ENCODE data around the gene ESPNL. TPM values are rescaled to one million over a fixed set of nuclear protein-coding genes. Genes with fewer than 3 reads are reported as not detected.

Gene ESPNL
- total RNA-seq, 1 experiment from 2014 or later = 1.1 TPM

GRCh38 chr2:238098901-238099713, 1.0 kb upstream of the ESPNL start:
- TF ChIP-seq USF1 (CRISPR knock-in tag; IDR thresholded peaks at IDR 0.05) (no peak), IRF2 (CRISPR knock-in tag; IDR thresholded peaks at IDR 0.05; ENCODE audit: borderline replicate concordance, low read depth) (no peak), SOX15 (CRISPR knock-in tag; IDR thresholded peaks at IDR 0.05) (no peak), GTF2I (CRISPR knock-in tag; conservative IDR thresholded peaks at IDR 0.05) (no peak), SP1 (CRISPR knock-in tag; conservative IDR thresholded peaks at IDR 0.05) (no peak), ZSCAN18 (CRISPR knock-in tag; IDR thresholded peaks at IDR 0.05) (no peak), ZMAT4 (CRISPR knock-in tag; IDR thresholded peaks at IDR 0.05) (no peak), ZNF281 (CRISPR knock-in tag; IDR thresholded peaks at IDR 0.05) (no peak), FOXP1 (CRISPR knock-in tag; IDR thresholded peaks at IDR 0.05; ENCODE audit: borderline replicate concordance) (no peak), GABPB1 (CRISPR knock-in tag; IDR thresholded peaks at IDR 0.05) (no peak), TEAD4 (CRISPR knock-in tag; IDR thresholded peaks at IDR 0.05) (no peak), ZBTB43 (CRISPR knock-in tag; IDR thresholded peaks at IDR 0.05) (no peak), ATF2 (CRISPR knock-in tag; IDR thresholded peaks at IDR 0.05; ENCODE audit: borderline replicate concordance, low read depth) (no peak), ZNF232 (CRISPR knock-in tag; IDR thresholded peaks at IDR 0.05) (no peak), ATF6 (CRISPR knock-in tag; IDR thresholded peaks at IDR 0.05) (no peak), CTCF (IDR thresholded peaks at IDR 0.05) (no peak)
- TF ChIP-seq, protein P1, sequence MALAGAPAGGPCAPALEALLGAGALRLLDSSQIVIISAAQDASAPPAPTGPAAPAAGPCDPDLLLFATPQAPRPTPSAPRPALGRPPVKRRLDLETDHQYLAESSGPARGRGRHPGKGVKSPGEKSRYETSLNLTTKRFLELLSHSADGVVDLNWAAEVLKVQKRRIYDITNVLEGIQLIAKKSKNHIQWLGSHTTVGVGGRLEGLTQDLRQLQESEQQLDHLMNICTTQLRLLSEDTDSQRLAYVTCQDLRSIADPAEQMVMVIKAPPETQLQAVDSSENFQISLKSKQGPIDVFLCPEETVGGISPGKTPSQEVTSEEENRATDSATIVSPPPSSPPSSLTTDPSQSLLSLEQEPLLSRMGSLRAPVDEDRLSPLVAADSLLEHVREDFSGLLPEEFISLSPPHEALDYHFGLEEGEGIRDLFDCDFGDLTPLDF (CRISPR knock-in tag; IDR thresholded peaks at IDR 0.05) = no peak
- peaks cover 8% of the 10 kb centered on the region for H3K36me3 Mint-ChIP-seq
- ChIA-PET CTCF (interaction anchor here (0.8 to 2.0 kb wide), 4 partner anchors 7 to 41 kb away, joined by 4 to 12 read pairs (median 7); no protein-coding TSS in a partner anchor), POLR2A (interaction anchor here (1.0 to 2.2 kb wide), 3 partner anchors 10 to 40 kb away, joined by 3 to 8 read pairs (median 3); no protein-coding TSS in a partner anchor)
- H3K27me3 Mint-ChIP-seq (ENCODE audit: low read depth) = no peaks in the 10 kb centered on the region
- DNase-seq (ENCODE audit: low spot score) (no peak), ATAC-seq (no peak)
- no peak overlapping the region for H3K4me3 Mint-ChIP-seq
- peaks cover 38% of the 10 kb centered on the region for H3K4me1 Mint-ChIP-seq
- H3K27ac Mint-ChIP-seq = peak overlapping the region; percentile 36; the same call in 1 of the 2 replicates
- no peaks in the 10 kb centered on the region for H3K9me3 Mint-ChIP-seq

Measured in WTC11 (cell line).